Measurements from ENCODE around the gene SLC13A2. TPM values are rescaled to one million over a fixed set of nuclear protein-coding genes. Genes with fewer than 3 reads are reported as not detected.

The SLC13A2 gene
- total and polyA plus RNA-seq, 2 of the 4 experiments (the other 2 are of a cell fraction) = not detected

GRCh38 chr17:28499684-28500357 lies 26.4 kb downstream of the SLC13A2 start:
- intact Hi-C loops (cut with micrococcal nuclease) = no loop called here

More at GRCh38 chr17:28499684-28500357, 26.4 kb downstream of the SLC13A2 start:
- Histone ChIP-seq H2BK5ac (ENCODE audit: low read depth, low read length, poor library complexity, severe bottlenecking) (no peak overlapping the region), H3K27me3 (ENCODE audit: control insufficient read depth, insufficient read depth, low read length) (peaks cover 51% of the 10 kb centered on the region), H4K8ac (ENCODE audit: low read depth in 2 of 2, low read length in 2 of 2) (no peak overlapping the region), H2BK20ac (ENCODE audit: low read depth, low read length) (no peak overlapping the region), H3K23ac (ENCODE audit: low read depth, low read length) (no peak overlapping the region), H3K79me1 (ENCODE audit: low read depth in 1 of 2, low read length in 2 of 2) (no peaks in the 10 kb centered on the region), H3K27ac (ENCODE audit: insufficient read depth, low read length) (no peak overlapping the region), H2BK15ac (ENCODE audit: low read depth, low read length) (no peak overlapping the region), H2BK120ac (ENCODE audit: low read depth, low read length) (no peak overlapping the region), H4K91ac (ENCODE audit: insufficient read depth, low read depth, low read length) (no peak overlapping the region), H4K20me1 (ENCODE audit: insufficient read depth, low read length) (0 out of 2 replicates have a peak, but pooled peaks cover 2% of the 10 kb centered on the region), H3K4me3 (ENCODE audit: insufficient read depth, low read depth, low read length) (no peak overlapping the region), H2AK9ac (replicated peaks; ENCODE audit: low read depth, low read length, poor library complexity) (no peak overlapping the region), H3K56ac (ENCODE audit: extremely low read depth, insufficient read depth, low read length) (no peak overlapping the region), H4K5ac (ENCODE audit: low read depth, low read length) (no peak overlapping the region), H2AFZ (replicated peaks; ENCODE audit: low read length, poor library complexity) (no peak overlapping the region), H3K4me2 (ENCODE audit: low read depth, low read length) (no peak overlapping the region), H3K4ac (ENCODE audit: low read depth, low read length) (no peak overlapping the region), H3K9me3 (ENCODE audit: control insufficient read depth, insufficient read depth, low read length) (no peaks in the 10 kb centered on the region), H2AK5ac (ENCODE audit: low read depth, low read length) (no peak overlapping the region), H3K9ac (ENCODE audit: low read depth, low read length) (no peak overlapping the region), H3K14ac (replicated peaks; ENCODE audit: low read depth, low read length) (no peak overlapping the region), H3K36me3 (ENCODE audit: control insufficient read depth, insufficient read depth, low read length) (no peaks in the 10 kb centered on the region), H3K18ac (ENCODE audit: low read depth, low read length) (no peak overlapping the region), H3K9me1 (ENCODE audit: insufficient read depth, low read length) (no peaks in the 10 kb centered on the region), H3K4me1 (ENCODE audit: control insufficient read depth, insufficient read depth, low read length) (no peaks in the 10 kb centered on the region)
- TF ChIP-seq NFE2L2 (IDR thresholded peaks at IDR 0.05; ENCODE audit: low read depth, low read length) = no peak
- TF ChIP-seq POLR2A (IDR thresholded peaks at IDR 0.05; ENCODE audit: low read depth, low read length) = no peak
- TF ChIP-seq MXI1 (IDR thresholded peaks at IDR 0.05; ENCODE audit: borderline replicate concordance, low read depth, low read length) = no peak
- TF ChIP-seq RFX5 (IDR thresholded peaks at IDR 0.05; ENCODE audit: low read depth, low read length) = no peak
- no peak for TF ChIP-seq RCOR1 (IDR thresholded peaks at IDR 0.05; ENCODE audit: insufficient replicate concordance, low read length)
- no peak for TF ChIP-seq MAZ (IDR thresholded peaks at IDR 0.05; ENCODE audit: borderline replicate concordance, low read depth, low read length)
- TF ChIP-seq, protein P1, sequence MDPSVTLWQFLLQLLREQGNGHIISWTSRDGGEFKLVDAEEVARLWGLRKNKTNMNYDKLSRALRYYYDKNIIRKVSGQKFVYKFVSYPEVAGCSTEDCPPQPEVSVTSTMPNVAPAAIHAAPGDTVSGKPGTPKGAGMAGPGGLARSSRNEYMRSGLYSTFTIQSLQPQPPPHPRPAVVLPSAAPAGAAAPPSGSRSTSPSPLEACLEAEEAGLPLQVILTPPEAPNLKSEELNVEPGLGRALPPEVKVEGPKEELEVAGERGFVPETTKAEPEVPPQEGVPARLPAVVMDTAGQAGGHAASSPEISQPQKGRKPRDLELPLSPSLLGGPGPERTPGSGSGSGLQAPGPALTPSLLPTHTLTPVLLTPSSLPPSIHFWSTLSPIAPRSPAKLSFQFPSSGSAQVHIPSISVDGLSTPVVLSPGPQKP (IDR thresholded peaks at IDR 0.05; ENCODE audit: borderline replicate concordance, low read depth, low read length) = no peak
- TF ChIP-seq MAFK (IDR thresholded peaks at IDR 0.05; ENCODE audit: low read depth, low read length) = no peak
- no peak for TF ChIP-seq CHD1 (IDR thresholded peaks at IDR 0.05; ENCODE audit: low read depth, low read length)
- TF ChIP-seq FOS (IDR thresholded peaks at IDR 0.05; ENCODE audit: low read depth, low read length) = no peak
- no peak for TF ChIP-seq SMC3 (IDR thresholded peaks at IDR 0.05; ENCODE audit: low read depth, low read length)
- DNase-seq (no peak), ATAC-seq (ENCODE audit: low read depth) (no peak)
- ChIA-PET POLR2A (ENCODE audit: unreplicated experiment) (no interaction called here), CTCF (no interaction called here)
- in situ Hi-C loops (cut with MboI; ENCODE audit: low sequenced_read_pairs) (loop anchor here (5.0 to 10.0 kb wide), 2 partner anchors 37 to 115 kb away; partner anchors contain the start of gene RSKR), dilution Hi-C loops (cut with HindIII; ENCODE audit: low sequenced_read_pairs, unreplicated experiment) (no loop called here)
- no CpG with 5 or more reads among the region's 9 CpGs for WGBS, 2 experiments (ENCODE audit: extremely low coverage in 2 of 2, insufficient read length in 1 of 2)
- BruUV-seq (replicated peaks) = no TSS peak
